Right atrium auricular region (tissue), 2 donors: Measurements from ENCODE around the gene KBTBD8. TPM values are rescaled to one million over a fixed set of nuclear protein-coding genes. Genes with fewer than 3 reads are reported as not detected.

ENCODE experiments used
- DNase-seq: peaks from one replicate; pipeline ENCODE4 v3.0.0-alpha.2; 2019; ENCODE audit warnings: low spot score
- H3K27ac ChIP-seq, 2 donors: fragments of 200-600 bp; sonication (generic); 1 replicate in 1 of 2; 2 replicates in 1 of 2; pipeline ENCODE4 v1.5.1; 2016 to 2019
- H3K27me3 ChIP-seq, 2 donors: fragments of 200-600 bp; sonication (generic); one replicate each; pipeline versions ENCODE4 v1.5.1 to v1.6.0; 2017 to 2019
- H3K36me3 ChIP-seq: fragments of 200-600 bp; sonication (generic); one replicate; pipeline ENCODE4 v1.5.1; 2016
- H3K4me1 ChIP-seq, 2 donors: fragments of 200-600 bp; sonication (generic); one replicate each; pipeline versions ENCODE4 v1.5.1 to v1.6.0; 2017 to 2019
- H3K4me3 ChIP-seq, 2 donors: fragments of 200-600 bp; sonication (generic); 1 replicate in 1 of 2; 2 replicates in 1 of 2; pipeline ENCODE4 v1.5.1; 2017 to 2019; ENCODE audit warnings: mild to moderate bottlenecking in 1 of 2, moderate library complexity in 1 of 2
- H3K9me3 ChIP-seq, 2 donors: fragments of 200-600 bp; sonication (generic); one replicate each; pipeline ENCODE4 v1.5.1; 2019
- CTCF ChIP-seq, 2 donors: fragments of 200-600 bp; sonication (generic); IDR thresholded peaks; one replicate each; pipeline ENCODE4 v1.5.1; 2019; ENCODE audit warnings: antibody characterized with exemption in 2 of 2
- total RNA-seq, 2 donors: library from RNA; depleted of rRNA; stranded (reverse); fragments of >200 nt; gene quantifications; one replicate each; pipeline ENCODE4 v1.1.0, GENCODE V29; 2016

Gene KBTBD8
- total RNA-seq, 2 donors from 2014 or later, result 4.4 to 6.9 TPM

DNA sequence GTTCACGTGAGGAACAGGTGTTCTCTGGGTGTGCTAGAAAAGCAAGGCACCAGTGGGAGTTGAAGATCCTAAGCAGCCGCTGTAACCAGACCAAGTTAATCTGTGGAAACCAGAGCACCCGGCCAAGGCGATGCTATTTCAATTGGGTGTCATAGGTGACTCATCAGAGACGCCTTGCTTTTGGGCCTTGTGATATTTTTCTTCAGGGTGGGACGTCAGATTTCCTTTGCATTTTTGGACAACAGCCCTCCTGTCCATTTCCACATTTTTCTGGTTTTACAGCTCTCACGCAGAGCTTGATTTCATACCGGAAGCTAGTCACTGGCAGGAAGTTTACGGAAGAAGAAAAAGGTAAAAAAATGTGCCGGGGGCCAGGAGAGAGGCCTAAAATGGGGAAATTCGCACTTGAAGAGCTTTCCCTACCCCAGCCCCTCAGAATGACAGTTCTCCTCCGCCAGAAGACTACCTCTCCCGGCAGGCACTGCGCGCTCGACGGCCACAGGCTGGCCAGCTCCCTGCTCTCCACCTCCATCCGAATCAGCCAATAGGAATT lies 471 bp upstream of the KBTBD8 start:
- DNase-seq, result peak; percentile 61
- no peak for TF ChIP-seq CTCF (IDR thresholded peaks at IDR 0.05)
- no peaks in the 10 kb centered on the region for H3K27me3 ChIP-seq
- no peaks in the 10 kb centered on the region for H3K9me3 ChIP-seq
- peak overlapping the region in 1 of 2 donors; percentile 92 for H3K4me3 ChIP-seq
- H3K27ac ChIP-seq, result peak overlapping the region; percentile 54 to 57
- H3K36me3 ChIP-seq, result no peaks in the 10 kb centered on the region
- H3K4me1 ChIP-seq, result peaks cover 0 to 12% of the 10 kb centered on the region in 2 donors

DNA sequence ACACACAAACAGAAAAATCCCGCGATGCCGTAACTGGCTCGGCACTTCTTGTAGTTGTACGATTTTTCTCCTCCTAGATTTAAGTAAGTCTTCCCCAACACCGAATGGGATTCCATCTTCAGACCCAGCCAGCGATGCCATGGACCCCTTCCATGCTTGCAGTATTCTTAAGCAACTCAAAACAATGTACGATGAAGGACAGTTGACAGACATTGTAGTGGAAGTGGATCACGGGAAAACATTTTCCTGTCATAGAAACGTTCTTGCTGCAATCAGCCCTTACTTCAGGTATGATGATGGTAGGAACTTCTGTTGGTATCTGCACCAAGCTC lies 763 bp downstream of the KBTBD8 start:
- H3K36me3 ChIP-seq, result peaks cover 8% of the 10 kb centered on the region
- no peak for TF ChIP-seq CTCF (IDR thresholded peaks at IDR 0.05)
- peak overlapping the region; percentile 75 to 92 for H3K4me3 ChIP-seq
- H3K9me3 ChIP-seq, result no peaks in the 10 kb centered on the region
- DNase-seq, result no peak
- no peaks in the 10 kb centered on the region for H3K27me3 ChIP-seq
- H3K27ac ChIP-seq, result peak overlapping the region; percentile 82 to 88
- peaks cover 0 to 12% of the 10 kb centered on the region in 2 donors for H3K4me1 ChIP-seq

DNA sequence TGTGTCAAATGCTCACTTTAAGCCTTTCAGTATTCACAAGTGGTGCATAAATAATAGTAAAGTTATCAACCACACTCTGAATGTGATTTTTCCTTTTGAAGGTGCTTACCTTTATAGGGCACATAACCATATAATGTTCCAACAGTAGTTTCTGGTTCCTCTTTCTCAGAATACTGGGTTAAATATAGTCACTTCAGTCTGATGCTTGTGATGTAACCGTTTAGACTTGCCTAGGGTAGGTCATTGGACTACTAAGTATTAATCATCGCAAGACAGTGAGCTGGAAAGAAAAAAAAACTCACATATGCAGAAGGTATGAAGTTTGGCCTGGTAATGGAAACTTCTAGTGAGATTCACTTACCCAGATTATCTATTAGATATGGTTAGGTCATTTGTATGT lies 1.9 kb downstream of the KBTBD8 start:
- H3K4me3 ChIP-seq, result no peak overlapping the region
- peaks cover 0 to 12% of the 10 kb centered on the region in 2 donors for H3K4me1 ChIP-seq
- H3K9me3 ChIP-seq, result no peaks in the 10 kb centered on the region
- H3K27ac ChIP-seq, result peak overlapping the region in 1 of 2 donors; percentile 88
- no peak for DNase-seq
- peaks cover 12% of the 10 kb centered on the region for H3K36me3 ChIP-seq
- no peaks in the 10 kb centered on the region for H3K27me3 ChIP-seq
- no peak for TF ChIP-seq CTCF (IDR thresholded peaks at IDR 0.05)

DNA sequence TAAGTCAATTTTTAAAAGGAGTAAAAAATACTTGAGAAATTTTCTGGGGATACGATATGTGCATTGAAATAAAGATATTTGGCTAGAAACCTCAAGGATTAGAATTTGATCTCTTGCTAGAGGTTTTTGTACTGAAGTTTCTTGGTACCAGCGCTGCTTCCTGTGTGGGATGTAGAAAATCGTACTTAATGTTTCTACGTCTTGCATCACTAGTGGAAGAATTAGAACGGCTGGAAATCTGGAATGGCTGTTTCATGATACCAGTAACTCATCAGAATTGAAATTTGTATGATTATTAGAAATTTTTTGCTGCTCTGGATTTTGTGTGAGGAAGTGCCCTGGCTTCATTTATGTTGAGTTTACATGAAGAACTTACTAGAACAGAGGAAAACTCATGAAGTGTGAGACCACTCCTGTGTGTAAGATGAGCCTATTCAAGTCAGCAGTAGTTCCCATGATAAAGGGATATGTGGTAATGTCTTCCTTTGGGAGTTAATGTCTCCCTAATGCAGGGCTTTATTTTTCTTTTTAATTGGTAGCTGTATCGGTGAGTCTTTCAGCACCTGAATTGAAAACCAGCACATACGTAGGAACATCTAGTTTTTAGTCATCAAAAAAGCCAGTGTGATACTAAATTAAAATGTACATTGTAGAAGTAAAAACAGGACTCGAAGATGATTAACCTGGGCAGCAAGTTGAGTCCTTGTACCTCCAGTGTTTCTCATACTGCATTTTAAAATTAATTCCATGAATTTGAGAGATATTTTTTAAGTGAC lies 3.2 kb downstream of the KBTBD8 start:
- Histone ChIP-seq H3K27ac (peak overlapping the region in 1 of 2 donors; percentile 88), H3K4me1 (peaks cover 0 to 12% of the 10 kb centered on the region in 2 donors), H3K27me3 (no peaks in the 10 kb centered on the region), H3K4me3 (no peak overlapping the region), H3K9me3 (no peaks in the 10 kb centered on the region), H3K36me3 (peaks cover 12% of the 10 kb centered on the region)
- TF ChIP-seq CTCF (IDR thresholded peaks at IDR 0.05), result no peak
- no peak for DNase-seq

GRCh38 chr3:67005974-67006373 lies 7.9 kb downstream of the KBTBD8 start:
- peaks cover 12% of the 10 kb centered on the region for H3K36me3 ChIP-seq
- no peak for TF ChIP-seq CTCF (IDR thresholded peaks at IDR 0.05)
- no peaks in the 10 kb centered on the region for H3K9me3 ChIP-seq
- H3K27ac ChIP-seq, result peak overlapping the region; percentile 66 to 83
- peak overlapping the region; percentile 10 for H3K4me3 ChIP-seq
- no peaks in the 10 kb centered on the region for H3K27me3 ChIP-seq
- no peak for DNase-seq
- H3K4me1 ChIP-seq, result peaks cover 0 to 6% of the 10 kb centered on the region in 2 donors
